Lung microvascular endothelial cell (primary cell): Measurements from ENCODE around the gene INS. TPM values are rescaled to one million over a fixed set of nuclear protein-coding genes. Genes with fewer than 3 reads are reported as not detected.

Experiments used
- DNase-seq, 2 donors: peaks; one replicate each; pipeline versions ENCODE4 v3.0.0 to v3.0.0-alpha.2; 2010; ENCODE audit warnings: low read depth in 2 of 2
- total RNA-seq: library from RNA; depleted of rRNA; stranded (reverse); fragments of >200 nt; gene quantifications from 2 replicates; pipeline ENCODE4 v1.2.1, GENCODE V29; 2014

INS gene
- total RNA-seq, 1 donor from 2014 or later = not detected

DNA sequence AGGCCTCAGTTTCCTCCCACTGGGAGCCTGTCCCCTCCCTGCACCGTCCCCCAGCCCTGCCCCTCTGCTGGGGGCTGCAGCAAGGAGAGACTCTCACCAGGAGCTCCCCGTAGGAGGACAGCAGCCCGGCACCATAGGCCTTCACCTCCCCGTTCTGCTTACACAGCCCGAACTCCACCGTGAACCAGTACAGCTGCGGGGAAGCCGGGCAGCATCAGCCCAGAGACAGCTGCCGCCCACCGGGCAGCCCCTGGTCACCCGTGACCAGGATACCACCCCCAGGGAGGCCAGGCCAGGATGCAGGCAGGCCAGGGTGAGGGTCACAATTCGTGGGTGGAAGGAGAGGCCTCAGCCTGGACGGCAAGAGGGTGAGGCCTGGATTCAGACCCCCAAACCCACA lies 4.6 kb upstream of the INS start:
- no peak for DNase-seq

DNA sequence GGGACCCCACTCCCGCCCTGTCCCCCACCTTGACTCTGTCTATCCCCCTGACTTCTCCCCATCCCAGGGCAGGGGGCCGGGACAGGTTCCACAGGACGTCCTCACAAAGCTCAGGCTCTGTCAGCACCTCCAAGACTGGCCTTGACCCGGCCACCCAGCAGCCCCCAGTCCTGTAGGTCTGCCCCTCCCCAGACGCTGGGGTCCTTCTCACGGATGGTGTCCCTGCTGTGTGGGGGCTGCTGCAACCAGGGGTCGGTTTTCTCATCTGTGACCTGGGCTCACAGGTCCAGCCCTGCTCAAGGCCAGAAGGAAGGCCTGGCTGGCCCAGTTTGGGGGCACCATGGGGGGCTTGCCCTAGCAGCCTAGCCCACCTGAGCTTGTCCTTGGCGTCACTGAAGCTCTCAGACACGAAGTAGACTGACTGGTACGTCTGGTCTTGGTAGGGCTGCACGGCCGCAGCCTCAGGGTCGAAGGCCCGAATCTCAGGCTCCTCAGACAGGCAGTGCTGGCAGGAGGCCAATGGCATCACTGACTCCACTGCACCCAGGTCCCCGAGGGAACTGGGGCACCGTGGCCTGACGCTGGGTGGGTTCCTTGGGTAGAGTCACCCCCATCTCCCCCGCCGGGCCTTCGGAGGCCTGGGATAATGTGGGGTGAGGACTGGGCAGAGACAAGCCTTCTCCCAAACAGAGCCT lies 4.0 kb upstream of the INS start:
- no peak for DNase-seq

GRCh38 chr11:2164081-2164480 lies 3.1 kb upstream of the INS start:
- DNase-seq = no peak

DNA sequence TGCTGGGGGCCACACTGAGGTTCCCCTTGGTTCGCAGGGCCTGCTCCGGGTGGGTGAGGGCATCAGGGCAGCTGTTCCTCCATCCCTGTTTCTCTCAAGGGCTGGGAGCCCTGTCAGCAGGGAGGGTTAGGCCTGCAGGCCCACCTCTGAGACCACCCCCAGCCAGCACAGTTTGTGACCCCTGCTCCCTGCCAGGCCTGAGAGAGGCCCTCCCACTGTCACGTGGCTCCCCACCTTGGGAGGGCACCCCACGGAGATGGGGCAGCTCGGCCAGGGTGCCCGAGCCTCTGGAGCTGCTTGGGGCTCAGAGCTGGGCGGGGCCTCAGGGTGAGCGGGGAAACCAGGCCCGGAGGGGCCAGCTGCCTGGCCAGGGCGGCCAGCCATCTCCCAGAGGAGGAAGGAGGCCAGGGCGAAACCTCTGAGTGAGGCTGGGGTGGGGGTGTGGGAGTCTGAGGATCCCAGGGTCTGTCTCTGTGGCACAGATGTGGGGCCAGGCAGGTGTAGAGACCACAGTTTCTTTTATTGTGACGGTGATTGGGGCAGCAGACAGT lies 2.5 kb upstream of the INS start:
- DNase-seq = no peak

- no peak for DNase-seq
Observed at GRCh38 chr11:2159536-2160413, 1.2 kb downstream of the INS start.

DNA sequence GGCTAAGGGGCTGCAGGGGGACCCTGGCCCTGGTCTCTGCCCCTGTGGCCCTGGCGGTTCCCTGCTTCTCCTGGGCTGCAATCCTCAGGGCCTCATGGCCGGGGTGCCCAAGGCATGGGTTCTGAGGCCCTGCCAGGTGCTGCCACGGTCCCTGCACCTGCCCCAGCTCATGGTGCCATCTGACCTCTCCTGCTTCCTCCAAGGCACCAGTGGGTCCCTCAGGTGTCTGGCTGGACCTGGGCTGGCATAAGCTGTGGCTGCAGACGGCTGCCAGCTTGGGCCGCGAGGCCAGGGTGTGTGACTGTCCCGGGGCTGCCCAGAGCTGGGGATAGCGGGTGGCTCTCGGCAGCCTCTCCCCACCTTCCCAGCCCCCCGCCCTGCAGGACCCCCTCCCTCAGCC lies 2.0 kb downstream of the INS start:
- DNase-seq = no peak

DNA sequence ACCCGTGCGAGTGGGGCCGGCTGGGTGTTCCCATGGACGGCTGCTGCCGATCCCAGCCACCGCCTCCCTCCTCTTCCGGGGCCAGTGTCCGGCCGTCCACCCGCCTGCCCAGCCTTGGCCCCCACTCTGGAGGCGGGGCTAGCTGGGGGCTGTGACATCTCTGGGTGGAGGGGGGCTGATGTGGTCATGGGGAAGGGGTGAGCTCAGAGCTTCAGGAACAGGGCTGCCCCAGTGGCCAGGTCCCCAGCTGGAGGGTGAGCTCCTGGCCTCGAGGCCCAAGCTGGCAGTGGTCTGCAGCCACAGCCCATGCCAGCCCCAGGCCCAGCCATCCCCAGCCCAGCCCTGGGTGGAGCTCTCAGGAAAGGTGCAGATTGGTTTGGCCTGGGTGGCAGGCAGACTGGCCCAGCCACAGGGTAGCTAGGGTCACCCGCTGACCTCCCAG lies 2.7 kb downstream of the INS start:
- DNase-seq = no peak

DNA sequence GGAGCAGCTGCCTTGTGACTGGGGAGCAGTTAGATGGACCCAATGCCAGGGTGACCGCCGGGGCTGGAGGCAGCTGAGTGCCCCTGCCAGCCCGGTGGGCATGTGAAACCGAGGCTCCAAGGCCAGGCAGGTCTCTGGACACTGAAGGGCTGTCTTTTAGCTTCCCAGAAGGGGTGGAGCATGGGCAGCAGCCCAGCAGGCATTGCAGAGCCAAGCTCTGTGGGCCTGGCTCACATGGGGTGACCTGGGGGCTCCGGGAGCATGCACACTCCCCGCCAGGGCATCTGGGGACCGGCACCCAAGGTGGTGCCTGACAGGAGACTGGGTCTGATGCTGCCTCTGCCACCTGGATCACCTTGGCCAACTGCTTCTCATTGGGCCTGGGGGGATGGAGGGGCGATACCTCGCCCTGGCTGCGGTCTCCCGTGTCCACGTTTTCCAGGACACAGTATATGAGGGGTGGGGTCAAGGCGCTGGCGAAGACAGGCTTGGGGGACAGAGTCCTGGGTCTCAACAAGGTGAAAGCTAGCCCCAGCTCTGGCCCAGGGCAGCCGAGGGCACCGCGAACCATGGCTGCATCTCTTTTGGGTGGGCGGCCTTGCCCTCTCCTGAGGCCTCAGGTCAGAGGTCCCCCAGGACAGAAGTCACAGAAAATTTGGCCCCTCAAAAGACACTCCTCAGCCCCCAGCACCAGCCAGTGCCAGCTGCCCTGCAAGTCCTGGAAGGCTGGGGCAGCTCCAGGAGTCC lies 3.5 kb downstream of the INS start:
- DNase-seq = no peak

- DNase-seq = peak; percentile 55 to 78
Observed at GRCh38 chr11:2156416-2157182, 4.4 kb downstream of the INS start.

DNA sequence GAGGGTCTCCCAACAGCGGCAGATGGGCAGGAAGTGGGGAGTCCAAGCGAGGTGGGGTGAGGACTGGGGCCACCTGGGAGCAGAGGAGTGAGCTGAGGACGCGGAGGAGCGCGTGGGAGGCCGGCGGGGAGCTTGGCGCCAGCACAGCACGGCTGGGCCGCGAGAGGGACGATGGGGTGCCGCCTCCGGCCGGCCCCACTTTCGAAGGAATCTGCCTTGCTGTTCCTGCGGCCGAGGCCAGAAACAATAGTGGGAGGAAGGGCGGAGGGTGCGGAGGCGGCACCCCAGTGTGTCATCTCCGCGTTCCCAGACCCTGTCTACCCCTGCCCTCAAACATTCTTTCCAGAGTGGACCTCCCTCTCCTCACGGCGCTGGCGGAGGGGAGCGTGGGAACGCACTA lies 5.5 kb downstream of the INS start:
- no peak for DNase-seq

GRCh38 chr11:2154889-2155288 lies 6.1 kb downstream of the INS start:
- DNase-seq = no peak

- DNase-seq = no peak
Observed at GRCh38 chr11:2154195-2154585, 6.8 kb downstream of the INS start.

DNA sequence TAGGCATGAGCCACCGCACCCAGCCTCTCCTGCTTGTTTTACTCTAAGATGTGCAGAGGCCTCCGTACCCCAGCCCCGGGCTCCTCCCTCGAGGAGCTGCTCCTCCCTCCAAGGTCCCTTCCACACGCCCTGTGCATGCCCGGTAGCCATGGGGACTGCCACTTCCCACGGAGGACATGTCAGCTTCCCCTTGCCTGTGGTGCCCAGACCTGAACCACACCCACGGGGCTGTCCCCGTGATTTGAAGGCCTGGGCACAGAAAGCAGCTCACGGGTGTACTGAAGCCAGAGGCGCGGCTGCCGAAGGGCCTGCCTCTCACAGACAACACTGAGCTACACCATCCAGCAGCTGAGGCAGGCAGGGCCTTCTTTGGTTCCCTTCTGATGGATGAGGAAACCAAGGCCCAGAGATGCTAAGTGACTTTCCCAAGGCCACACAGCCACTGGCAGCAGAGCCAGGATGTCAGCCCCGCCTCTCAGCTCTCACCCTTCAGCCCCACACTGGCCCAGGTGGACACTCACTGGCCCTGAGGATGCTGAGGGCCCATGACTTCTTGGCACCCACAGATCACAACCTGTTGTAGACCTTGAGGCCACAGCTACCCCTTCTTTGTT lies 7.3 kb downstream of the INS start:
- DNase-seq = no peak

GRCh38 chr11:2151500-2152257 lies 9.3 kb downstream of the INS start:
- DNase-seq = peak; percentile 69 to 88

- DNase-seq = peak; percentile 61 to 70
Observed at GRCh38 chr11:2149864-2150847, 10.9 kb downstream of the INS start.

DNA sequence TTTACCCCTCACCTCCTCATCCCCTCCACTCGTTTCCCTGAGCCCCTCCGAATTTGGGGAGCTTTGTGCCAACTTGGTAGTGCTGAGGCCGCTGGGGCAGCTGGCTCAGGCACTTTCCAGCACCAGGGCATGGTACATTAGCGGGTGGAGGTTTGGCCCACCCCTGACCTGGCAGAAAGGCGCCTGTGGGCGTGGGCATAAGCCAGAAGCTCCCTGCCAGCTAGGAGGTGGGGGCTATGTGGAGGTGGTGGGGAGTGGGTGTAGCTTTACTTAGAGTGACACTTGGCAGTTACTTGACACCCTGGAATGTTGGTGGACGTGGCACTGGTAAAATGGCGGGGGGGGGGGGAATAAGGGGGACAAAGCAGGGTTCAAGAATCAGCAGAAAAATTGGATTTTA lies 11.5 kb downstream of the INS start:
- DNase-seq = no peak

DNA sequence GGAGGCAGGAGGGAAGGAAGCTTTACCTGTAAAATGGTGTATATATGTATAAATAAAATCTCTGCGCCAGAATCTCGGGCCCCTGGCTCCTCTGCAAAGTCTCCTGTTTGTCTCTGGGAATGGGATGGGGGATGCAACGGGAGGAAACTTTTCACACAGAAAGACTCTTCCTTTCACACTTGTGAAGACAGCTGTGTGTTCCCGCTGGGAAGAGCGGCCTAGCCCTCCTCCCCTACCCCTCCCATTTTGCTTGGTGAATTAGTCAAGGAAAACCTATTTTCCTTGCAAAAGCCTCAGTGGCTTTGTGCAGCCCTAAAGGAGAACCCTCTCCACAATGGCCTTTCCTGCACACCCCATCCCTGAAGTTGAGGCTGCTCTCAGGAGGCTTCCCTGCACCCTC lies 12.4 kb downstream of the INS start:
- no peak for DNase-seq

DNA sequence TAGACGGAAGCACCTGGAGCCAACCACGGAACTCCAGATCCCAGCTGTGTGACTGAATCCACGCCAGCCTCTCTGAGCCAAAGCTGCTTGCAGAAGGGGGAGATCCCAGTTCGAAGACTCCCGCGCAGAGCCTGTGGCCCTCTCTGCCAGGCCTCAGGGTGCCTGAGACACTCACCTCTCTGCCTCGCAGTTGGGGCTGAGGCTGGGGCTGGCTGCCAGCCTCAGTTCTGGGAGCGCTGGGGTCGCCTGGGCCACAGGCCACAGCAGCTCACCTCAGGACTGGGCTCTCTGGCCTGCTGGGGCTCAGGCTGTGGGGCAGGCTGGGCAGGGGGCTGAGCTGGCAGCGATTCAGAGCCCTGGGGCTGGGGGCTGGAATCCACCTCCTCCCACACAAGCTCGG lies 13.6 kb downstream of the INS start:
- DNase-seq = no peak

GRCh38 chr11:2146051-2146450 lies 15.0 kb downstream of the INS start:
- no peak for DNase-seq
